Mesenteric fat pad (tissue), 1 donor: ENCODE measurements around the gene CDC42EP3. TPM values are rescaled to one million over a fixed set of nuclear protein-coding genes. Genes with fewer than 3 reads are reported as not detected.

Experiments
- DNase-seq: peaks from one replicate; pipeline ENCODE4 v3.0.0-alpha.2; 2020; ENCODE audit warnings: low spot score
- long read RNA-seq: library from polyadenylated mRNA; unstranded; transcript quantifications from one replicate; pipeline ENCODE4 v2.0.0, GENCODE V29; 2020
- total RNA-seq: library from RNA; stranded (reverse); fragmentation: NEBNext Ultra II Directional; extraction: Animal tissue kit (Norgen Biotek cat#: 25700); gene quantifications from one replicate; pipeline ENCODE4 v1.2.1, GENCODE V29; 2021
- donor health status: DM: yes; HTN: yes; CAD: no.

CDC42EP3 gene
- total RNA-seq: 47.6 TPM
- long read RNA-seq, full-length matches to known transcripts: 60 of 101 reads
- long read RNA-seq, partial matches to known transcripts: 22 of 101 reads
- long read RNA-seq, other reads (novel, unspliced or antisense): 19 of 101 reads

GRCh38 chr2:37671009-37671815, at the start of gene CDC42EP3:
TSS of gene CDC42EP3 (minus strand) at chr2:37671642. CDS start at chr2:37646587, 25,055 bp downstream.
- no peak for DNase-seq

- DNase-seq: no peak
Observed at GRCh38 chr2:37721201-37721560, 49.7 kb upstream of the CDC42EP3 start.

GRCh38 chr2:37720533-37721200, 49.2 kb upstream of the CDC42EP3 start:
- DNase-seq: no peak

GRCh38 chr2:37718515-37719161, 47.2 kb upstream of the CDC42EP3 start:
- no peak for DNase-seq

GRCh38 chr2:37713258-37713700, 41.8 kb upstream of the CDC42EP3 start:
- no peak for DNase-seq

- DNase-seq: no peak
Observed at GRCh38 chr2:37711831-37712230, 40.4 kb upstream of the CDC42EP3 start.

GRCh38 chr2:37711308-37711731, 39.9 kb upstream of the CDC42EP3 start:
- no peak for DNase-seq

- DNase-seq: no peak
Observed at GRCh38 chr2:37709111-37709510, 37.7 kb upstream of the CDC42EP3 start.

GRCh38 chr2:37708146-37708545, 36.7 kb upstream of the CDC42EP3 start:
- no peak for DNase-seq

GRCh38 chr2:37707393-37707792, 36.0 kb upstream of the CDC42EP3 start:
- DNase-seq: no peak

- no peak for DNase-seq
Observed at GRCh38 chr2:37706334-37707183, 35.1 kb upstream of the CDC42EP3 start.

GRCh38 chr2:37705191-37705590, 33.7 kb upstream of the CDC42EP3 start:
- DNase-seq: no peak

GRCh38 chr2:37698931-37699481, 27.6 kb upstream of the CDC42EP3 start:
- no peak for DNase-seq

- DNase-seq: no peak
Observed at GRCh38 chr2:37695336-37695735, 23.9 kb upstream of the CDC42EP3 start.

GRCh38 chr2:37692711-37693110, 21.3 kb upstream of the CDC42EP3 start:
- DNase-seq: no peak

GRCh38 chr2:37689751-37690150, 18.3 kb upstream of the CDC42EP3 start:
- no peak for DNase-seq

- no peak for DNase-seq
Observed at GRCh38 chr2:37688771-37689468, 17.5 kb upstream of the CDC42EP3 start.

- DNase-seq: no peak
Observed at GRCh38 chr2:37686792-37687526, 15.5 kb upstream of the CDC42EP3 start.

GRCh38 chr2:37684809-37685208, 13.4 kb upstream of the CDC42EP3 start:
- no peak for DNase-seq
